Erythroblast (primary cell): ENCODE measurements around the gene CUX1.

Experiments used
- GATA1 ChIP-seq: IDR thresholded peaks from 2 replicates; pipeline ENCODE4 v1.6.1; 2011; ENCODE audit warnings: low read depth, mild to moderate bottlenecking, control low read depth, low read length, moderate library complexity
- POLR2A ChIP-seq: IDR thresholded peaks from 2 replicates; pipeline ENCODE4 v1.6.1; 2011; ENCODE audit warnings: mild to moderate bottlenecking, low read length

DNA sequence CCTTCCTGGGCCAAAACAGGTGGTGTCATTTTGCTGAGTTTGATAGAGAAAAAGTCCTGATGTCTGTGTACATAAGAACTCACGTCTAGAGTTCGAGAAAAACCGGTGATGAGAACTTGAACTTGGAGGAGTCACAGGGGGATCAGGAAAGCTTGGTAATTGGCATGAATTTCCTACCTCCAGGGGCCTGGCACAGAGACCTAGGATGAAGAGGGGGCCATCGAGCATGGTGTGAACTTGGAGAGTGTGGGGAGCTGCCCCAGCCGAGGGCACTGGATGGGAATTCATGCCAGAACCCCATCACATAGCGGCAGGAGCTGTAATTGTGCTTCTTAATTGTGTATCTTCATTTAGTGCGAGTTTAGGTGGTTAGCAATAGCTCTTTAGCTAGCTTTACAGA, 82.2 kb downstream of the CUX1 start:
- no peak for TF ChIP-seq POLR2A
- TF ChIP-seq GATA1 = no peak
